Neural cell (in vitro differentiated cells): ENCODE results near the gene TPM2. TPM values are rescaled to one million over a fixed set of nuclear protein-coding genes. Genes with fewer than 3 reads are reported as not detected.

ENCODE experiments used
- H2AFZ ChIP-seq: fragments of 200-600, 300-800 bp; sonication (generic), shearing (Covaris generic); 2 replicates; pipeline ENCODE4 v1.6.0; 2014; ENCODE audit warnings: low read depth, mild to moderate bottlenecking, antibody characterized with exemption, low read length, moderate library complexity
- H3F3A ChIP-seq: fragments of 200-600 bp; shearing (Covaris generic); 2 replicates; pipeline ENCODE4 v1.6.1; 2016; ENCODE audit warnings: mild to moderate bottlenecking, moderate library complexity, mixed read lengths, antibody characterized with exemption, low read length; ENCODE audit not compliant: insufficient read depth, poor library complexity, severe bottlenecking
- H3K27ac ChIP-seq: fragments of 200-600, 300-800 bp; sonication (generic), shearing (Covaris generic); 2 replicates; pipeline ENCODE4 v1.5.1; 2014; ENCODE audit warnings: mild to moderate bottlenecking, low read length, moderate library complexity
- H3K27me3 ChIP-seq: fragments of 300-800, 200-600 bp; sonication (generic), shearing (Covaris generic); 2 replicates; pipeline ENCODE4 v1.6.0; 2014; ENCODE audit warnings: mild to moderate bottlenecking, low read depth, low read length, moderate library complexity; ENCODE audit not compliant: insufficient read depth
- H3K36me3 ChIP-seq: fragments of 300-800, 200-600 bp; sonication (generic), shearing (Covaris generic); 2 replicates; pipeline ENCODE4 v1.5.1; 2014; ENCODE audit warnings: mild to moderate bottlenecking, antibody characterized with exemption, low read length, moderate library complexity; ENCODE audit not compliant: insufficient read depth
- H3K4me2 ChIP-seq: fragments of 300-800, 200-600 bp; sonication (generic), shearing (Covaris generic); 2 replicates; pipeline ENCODE4 v1.6.0; 2014; ENCODE audit warnings: mild to moderate bottlenecking, low read length
- H3K4me3 ChIP-seq: fragments of 300-800, 200-600 bp; sonication (generic), shearing (Covaris generic); 2 replicates; pipeline ENCODE4 v1.5.1; 2014; ENCODE audit warnings: mild to moderate bottlenecking, low read length, moderate library complexity
- H3K79me2 ChIP-seq: fragments of 200-600 bp; shearing (Covaris generic); replicated peaks from 2 replicates; pipeline ENCODE4 v1.6.0; 2014; ENCODE audit warnings: mild to moderate bottlenecking, low read length, moderate library complexity; ENCODE audit not compliant: insufficient read depth
- H3K9ac ChIP-seq: fragments of 300-800, 200-600 bp; sonication (generic), shearing (Covaris generic); 2 replicates; pipeline ENCODE4 v1.6.1; 2016; ENCODE audit warnings: mild to moderate bottlenecking, low read length, mixed read lengths
- H3K9me2 ChIP-seq: fragments of 200-600 bp; shearing (Covaris generic); 2 replicates; pipeline ENCODE4 v1.6.1; 2016; ENCODE audit warnings: mild to moderate bottlenecking, low read length, mixed read lengths; ENCODE audit not compliant: insufficient read depth
- H3K9me3 ChIP-seq: fragments of 200-600, 300-800 bp; sonication (generic), shearing (Covaris generic); 2 replicates; pipeline ENCODE4 v1.6.1; 2016; ENCODE audit warnings: mild to moderate bottlenecking, mixed run types, low read length, moderate library complexity, mixed read lengths
- H4K20me1 ChIP-seq: fragments of 200-600 bp; shearing (Covaris generic); 2 replicates; pipeline ENCODE4 v1.6.1; 2016; ENCODE audit warnings: mild to moderate bottlenecking, mixed run types; ENCODE audit not compliant: insufficient read depth
- CTCF ChIP-seq: fragments of 450-650 bp; IDR thresholded peaks from 2 replicates; pipeline ENCODE4 v1.5.1; 2014; ENCODE audit warnings: antibody characterized with exemption, mild to moderate bottlenecking, moderate library complexity; ENCODE audit not compliant: poor library complexity, severe bottlenecking
- EP300 ChIP-seq: fragments of 450-650 bp; conservative IDR thresholded peaks from 2 replicates; pipeline ENCODE4 v1.6.1; 2014; ENCODE audit warnings: antibody characterized with exemption, mild to moderate bottlenecking, moderate library complexity; ENCODE audit not compliant: poor library complexity, severe bottlenecking
- EZH2 ChIP-seq: fragments of 200-600, 300-800 bp; shearing (Covaris generic), sonication (generic); IDR thresholded peaks from 2 replicates; pipeline ENCODE4 v1.6.1; 2014; ENCODE audit warnings: antibody characterized with exemption, low read length, borderline replicate concordance, mild to moderate bottlenecking; ENCODE audit not compliant: insufficient read depth, poor library complexity, severe bottlenecking
- MXI1 ChIP-seq: fragments of 450-650 bp; conservative IDR thresholded peaks from 2 replicates; pipeline ENCODE4 v1.6.1; 2014; ENCODE audit warnings: antibody characterized with exemption, mild to moderate bottlenecking; ENCODE audit not compliant: poor library complexity, severe bottlenecking
- POLR2AphosphoS5 ChIP-seq: IDR thresholded peaks from 2 replicates; pipeline ENCODE4 v1.6.1; 2012
- RAD21 ChIP-seq: fragments of 450-650 bp; conservative IDR thresholded peaks from 2 replicates; pipeline ENCODE4 v1.6.1; 2014; ENCODE audit warnings: antibody characterized with exemption, mild to moderate bottlenecking, moderate library complexity
- SMC3 ChIP-seq: fragments of 450-650 bp; conservative IDR thresholded peaks from 2 replicates; pipeline ENCODE4 v1.6.1; 2014; ENCODE audit warnings: antibody characterized with exemption, mild to moderate bottlenecking, moderate library complexity; ENCODE audit not compliant: poor library complexity
- TAF1 ChIP-seq: IDR thresholded peaks from 2 replicates; pipeline ENCODE4 v1.6.1; 2012; ENCODE audit warnings: low read depth
- polyA plus RNA-seq: library from polyadenylated mRNA; depleted of rRNA; stranded (reverse); fragments of >200 nt; gene quantifications from 2 replicates; pipeline ENCODE4 v1.2.3, GENCODE V29; 2014
- TF ChIP-seq, protein P1 (sequence below): IDR thresholded peaks from 2 replicates; pipeline ENCODE4 v1.6.1; 2012; ENCODE audit warnings: borderline replicate concordance

Gene TPM2
- polyA plus RNA-seq, 1 donor from 2014 or later = not detected

DNA sequence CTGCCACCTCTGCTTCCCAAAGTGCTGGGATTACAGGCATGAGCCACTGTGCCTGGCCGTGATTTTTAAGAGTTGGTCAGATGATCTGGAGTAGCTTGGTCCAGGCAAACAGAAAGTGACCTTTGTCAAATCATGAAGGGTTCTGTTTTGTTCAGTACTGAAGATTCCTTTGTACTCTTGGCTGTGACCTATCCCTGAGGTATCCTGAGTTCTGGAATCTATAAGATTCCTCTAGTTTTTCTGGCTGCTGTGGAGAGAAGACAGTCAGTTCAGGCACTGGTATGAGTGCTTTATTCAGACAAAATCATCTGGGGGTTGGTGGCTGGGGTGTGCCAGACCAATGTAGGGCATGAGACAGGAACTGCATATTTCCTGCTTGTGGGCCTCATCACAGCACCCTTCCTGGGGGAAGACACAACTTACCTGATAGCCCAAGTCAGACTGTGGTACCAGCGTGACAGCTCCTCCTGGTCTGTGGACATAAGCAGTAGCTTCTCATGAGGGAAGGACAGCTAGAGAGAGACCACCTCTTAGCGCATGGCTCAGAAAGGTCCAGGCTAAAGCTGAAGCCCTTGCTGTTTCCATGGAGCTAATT, 27.9 kb downstream of the TPM2 start:
- Histone ChIP-seq H2AFZ (no peak overlapping the region), H3F3A (no peaks in the 10 kb centered on the region), H3K9ac (no peak overlapping the region), H4K20me1 (no peaks in the 10 kb centered on the region), H3K36me3 (peaks cover 8% of the 10 kb centered on the region), H3K27ac (no peak overlapping the region), H3K4me2 (no peak overlapping the region), H3K79me2 (peaks cover 6% of the 10 kb centered on the region), H3K9me2 (no peaks in the 10 kb centered on the region), H3K27me3 (no peaks in the 10 kb centered on the region), H3K4me3 (no peak overlapping the region), H3K9me3 (no peaks in the 10 kb centered on the region)
- TF ChIP-seq RAD21 = no peak
- TF ChIP-seq TAF1 = no peak
- TF ChIP-seq SMC3 = no peak
- TF ChIP-seq CTCF = no peak
- no peak for TF ChIP-seq EP300
- no peak for TF ChIP-seq MXI1
- TF ChIP-seq, protein P1, sequence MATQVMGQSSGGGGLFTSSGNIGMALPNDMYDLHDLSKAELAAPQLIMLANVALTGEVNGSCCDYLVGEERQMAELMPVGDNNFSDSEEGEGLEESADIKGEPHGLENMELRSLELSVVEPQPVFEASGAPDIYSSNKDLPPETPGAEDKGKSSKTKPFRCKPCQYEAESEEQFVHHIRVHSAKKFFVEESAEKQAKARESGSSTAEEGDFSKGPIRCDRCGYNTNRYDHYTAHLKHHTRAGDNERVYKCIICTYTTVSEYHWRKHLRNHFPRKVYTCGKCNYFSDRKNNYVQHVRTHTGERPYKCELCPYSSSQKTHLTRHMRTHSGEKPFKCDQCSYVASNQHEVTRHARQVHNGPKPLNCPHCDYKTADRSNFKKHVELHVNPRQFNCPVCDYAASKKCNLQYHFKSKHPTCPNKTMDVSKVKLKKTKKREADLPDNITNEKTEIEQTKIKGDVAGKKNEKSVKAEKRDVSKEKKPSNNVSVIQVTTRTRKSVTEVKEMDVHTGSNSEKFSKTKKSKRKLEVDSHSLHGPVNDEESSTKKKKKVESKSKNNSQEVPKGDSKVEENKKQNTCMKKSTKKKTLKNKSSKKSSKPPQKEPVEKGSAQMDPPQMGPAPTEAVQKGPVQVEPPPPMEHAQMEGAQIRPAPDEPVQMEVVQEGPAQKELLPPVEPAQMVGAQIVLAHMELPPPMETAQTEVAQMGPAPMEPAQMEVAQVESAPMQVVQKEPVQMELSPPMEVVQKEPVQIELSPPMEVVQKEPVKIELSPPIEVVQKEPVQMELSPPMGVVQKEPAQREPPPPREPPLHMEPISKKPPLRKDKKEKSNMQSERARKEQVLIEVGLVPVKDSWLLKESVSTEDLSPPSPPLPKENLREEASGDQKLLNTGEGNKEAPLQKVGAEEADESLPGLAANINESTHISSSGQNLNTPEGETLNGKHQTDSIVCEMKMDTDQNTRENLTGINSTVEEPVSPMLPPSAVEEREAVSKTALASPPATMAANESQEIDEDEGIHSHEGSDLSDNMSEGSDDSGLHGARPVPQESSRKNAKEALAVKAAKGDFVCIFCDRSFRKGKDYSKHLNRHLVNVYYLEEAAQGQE = no peak
- TF ChIP-seq POLR2AphosphoS5 = no peak
- TF ChIP-seq EZH2 = no peak

GRCh38 chr9:35660966-35661415, 28.7 kb downstream of the TPM2 start:
- Histone ChIP-seq H3K9me3 (no peaks in the 10 kb centered on the region), H3K27ac (no peak overlapping the region)

More at GRCh38 chr9:35660966-35661415, 28.7 kb downstream of the TPM2 start:
- Histone ChIP-seq H3K4me2 (no peak overlapping the region), H3K9ac (no peak overlapping the region), H3F3A (no peaks in the 10 kb centered on the region), H4K20me1 (no peaks in the 10 kb centered on the region), H3K4me3 (no peak overlapping the region), H3K9me2 (no peaks in the 10 kb centered on the region), H3K27me3 (no peaks in the 10 kb centered on the region), H2AFZ (no peak overlapping the region), H3K79me2 (peaks cover 6% of the 10 kb centered on the region), H3K36me3 (peaks cover 8% of the 10 kb centered on the region)
- TF ChIP-seq SMC3 = no peak
- no peak for TF ChIP-seq CTCF
- no peak for TF ChIP-seq RAD21
- no peak for TF ChIP-seq POLR2AphosphoS5
- no peak for TF ChIP-seq TAF1
- TF ChIP-seq, protein P1 = no peak
- TF ChIP-seq MXI1 = no peak
- no peak for TF ChIP-seq EZH2
- TF ChIP-seq EP300 = no peak
